NOMO-1 treated with dmso at 0.1 percent for 144 hours (cell line): ENCODE data around the gene TDRD7.

Experiments
- DNase-seq: peaks from one replicate; lab custom pipeline; 2025; ENCODE audit not compliant: unreplicated experiment; lab: John Stamatoyannopoulos, UW

Gene TDRD7

DNA sequence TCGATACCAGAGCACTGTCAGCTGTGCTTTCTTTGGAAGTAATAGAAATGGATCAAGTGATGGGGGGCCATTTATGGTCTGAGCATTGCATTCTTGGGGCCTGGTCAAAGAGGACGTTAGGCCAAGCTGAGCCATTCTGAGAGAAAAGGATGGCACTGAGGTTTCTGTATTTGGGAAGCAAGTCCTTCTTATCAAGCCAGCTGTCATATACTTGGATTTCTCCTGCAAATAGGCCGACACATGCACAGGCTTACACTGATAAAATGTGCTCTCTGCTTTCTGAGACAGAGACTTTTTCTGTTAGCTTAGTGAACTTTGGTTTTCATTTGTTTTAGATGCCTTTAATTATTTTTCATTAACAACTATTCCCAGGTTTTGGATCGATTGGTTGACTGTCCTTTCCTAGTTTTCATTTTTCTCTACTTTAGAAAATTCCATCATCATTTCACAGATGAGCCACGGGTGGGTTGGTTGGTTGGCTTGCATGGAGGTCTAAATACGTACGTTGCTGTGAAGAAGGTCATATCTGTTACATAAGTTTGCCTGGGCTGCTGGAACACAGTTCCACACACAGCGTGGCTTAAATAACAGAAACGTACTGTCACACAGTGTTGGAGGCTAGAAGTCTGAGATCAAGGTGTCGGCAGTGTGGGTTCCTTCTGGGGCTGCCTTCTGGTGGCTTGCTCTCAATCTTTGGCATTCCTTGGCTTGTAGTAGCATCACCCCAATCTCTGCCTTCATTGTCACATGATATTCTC lies 109.9 kb downstream of the TDRD7 start:
- no peak for DNase-seq

DNA sequence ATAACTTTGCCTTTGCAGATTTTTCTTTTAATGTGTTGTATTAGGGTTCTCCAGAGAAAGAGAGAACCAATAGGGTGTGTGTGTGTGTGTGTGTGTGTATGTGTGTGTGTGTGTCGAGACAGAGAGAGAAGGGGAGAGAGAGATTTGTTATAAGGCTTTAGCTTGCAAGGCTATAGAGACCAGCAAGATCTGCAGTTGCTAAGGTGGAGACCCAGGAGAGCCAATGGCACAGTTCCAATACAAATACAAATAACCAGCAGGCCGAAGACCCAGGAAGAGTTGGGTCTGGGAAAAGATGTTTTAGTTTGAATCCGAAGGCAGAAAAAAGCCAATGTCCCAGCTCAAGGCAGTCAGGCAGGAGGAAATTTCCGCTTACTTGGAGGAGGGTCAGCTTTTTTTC lies 112.5 kb downstream of the TDRD7 start:
- DNase-seq = no peak

GRCh38 chr9:97525451-97525850 lies 113.6 kb downstream of the TDRD7 start:
- no peak for DNase-seq

GRCh38 chr9:97526895-97527575 lies 115.1 kb downstream of the TDRD7 start:
- no peak for DNase-seq

GRCh38 chr9:97527626-97528528 lies 116.0 kb downstream of the TDRD7 start:
- DNase-seq = no peak

DNA sequence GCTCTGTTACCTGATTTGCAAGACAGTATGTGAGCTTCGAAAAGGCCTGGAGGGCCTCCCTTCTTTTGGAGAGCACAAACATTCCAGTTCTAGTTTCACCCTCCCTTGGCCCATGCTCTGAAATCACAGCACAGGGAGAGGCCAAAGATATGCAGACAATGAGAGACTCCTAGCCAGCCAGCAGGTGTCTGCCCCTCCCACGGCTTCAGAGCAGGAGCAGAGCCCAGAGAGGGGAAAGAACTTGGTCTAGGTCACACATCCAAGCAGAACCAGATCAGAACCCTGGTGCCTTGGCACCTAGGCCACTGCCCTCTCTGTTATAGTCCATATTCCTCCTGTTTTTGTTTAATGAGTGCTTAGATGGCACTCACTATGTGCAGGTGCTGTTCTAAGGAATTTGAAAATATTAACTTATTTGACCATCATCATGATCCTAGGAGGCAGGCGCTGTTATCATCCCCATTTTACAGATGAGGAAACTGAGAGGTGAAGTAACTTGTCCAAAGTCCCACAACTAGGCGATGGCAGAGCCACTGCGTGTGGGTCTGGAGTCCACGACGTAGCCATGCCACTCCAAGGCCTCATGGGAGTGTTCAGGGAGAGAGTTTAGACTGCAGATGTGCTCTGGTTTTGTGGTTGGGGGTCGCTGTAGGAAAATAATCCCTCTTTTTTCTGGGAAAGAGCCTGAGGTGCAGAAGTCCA lies 116.8 kb downstream of the TDRD7 start:
- no peak for DNase-seq

GRCh38 chr9:97529363-97530076 lies 117.6 kb downstream of the TDRD7 start:
- no peak for DNase-seq

DNA sequence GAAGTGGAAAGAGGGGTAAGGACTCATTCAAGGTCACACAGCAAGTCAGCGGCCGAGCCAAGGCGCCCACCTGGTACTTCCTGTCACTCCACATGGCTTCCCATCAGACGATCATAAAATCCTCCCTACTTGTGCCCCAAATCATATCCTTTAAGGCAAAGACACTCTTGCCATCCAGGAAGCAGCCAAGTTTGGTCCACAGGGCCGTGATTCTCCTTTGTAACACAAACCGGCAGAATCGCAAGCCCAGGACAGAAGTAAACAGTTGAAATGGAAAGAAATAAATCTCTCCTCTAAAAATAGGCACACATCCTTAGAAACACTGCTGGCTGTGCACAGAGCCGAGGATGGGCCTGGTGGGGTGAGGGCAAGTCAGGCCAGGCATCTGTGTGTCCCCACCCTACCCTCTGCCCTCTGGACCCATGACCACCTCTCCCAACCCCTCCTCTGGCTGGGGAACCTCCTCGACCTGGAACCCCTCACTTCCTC lies 120.0 kb downstream of the TDRD7 start:
- no peak for DNase-seq

GRCh38 chr9:97534185-97534584 lies 122.3 kb downstream of the TDRD7 start:
- DNase-seq = no peak

DNA sequence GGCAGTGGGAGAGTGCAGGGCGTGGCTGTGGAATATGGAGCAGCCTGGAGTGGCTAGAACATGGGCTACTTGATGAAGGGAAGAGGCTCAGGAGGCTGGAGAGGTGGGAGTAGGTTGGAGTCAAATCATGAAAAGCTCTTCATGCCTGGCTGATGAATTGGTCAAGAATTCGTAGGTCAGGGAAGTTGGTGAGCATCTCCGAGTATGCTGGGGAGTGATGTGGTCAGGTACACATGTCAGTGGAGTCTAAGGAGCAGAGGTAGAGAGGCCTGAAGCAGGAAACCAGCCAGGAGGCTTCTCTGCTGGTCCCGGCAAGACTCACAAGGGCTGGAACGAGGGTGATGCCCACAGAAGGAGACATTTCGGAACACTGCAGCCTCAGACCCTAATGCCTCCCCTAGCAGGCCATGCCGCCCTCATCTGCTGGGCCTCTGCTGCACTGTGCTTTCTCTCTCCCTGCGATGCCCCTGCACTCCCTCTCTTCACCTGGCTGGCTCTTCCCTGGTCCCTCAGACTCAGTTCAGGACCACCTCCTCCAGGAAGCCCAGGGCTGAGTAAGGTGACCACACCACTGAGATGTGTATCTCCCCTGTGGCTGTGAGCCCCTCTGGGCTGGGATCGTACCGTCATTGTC lies 123.2 kb downstream of the TDRD7 start:
- DNase-seq = no peak

DNA sequence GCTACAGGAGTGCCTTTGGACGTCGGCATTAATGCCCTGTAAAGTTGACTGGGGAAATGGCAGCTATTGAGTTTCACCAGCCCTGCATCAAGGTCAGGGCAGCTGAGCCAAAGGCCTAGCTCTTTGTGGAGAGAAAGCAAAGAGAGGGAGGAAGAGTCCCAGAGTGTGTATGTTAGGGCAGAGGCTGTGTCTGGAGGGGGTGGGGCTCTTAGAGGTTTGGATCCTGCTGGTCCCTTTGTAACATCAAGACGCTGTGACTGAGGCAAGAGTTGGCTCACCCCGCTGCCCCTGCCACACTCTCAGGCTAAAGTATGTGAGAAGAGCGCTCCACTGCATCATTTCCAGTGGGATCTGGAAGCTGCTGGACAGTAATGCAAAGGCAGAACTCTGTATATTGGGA lies 123.9 kb downstream of the TDRD7 start:
- DNase-seq = no peak

DNA sequence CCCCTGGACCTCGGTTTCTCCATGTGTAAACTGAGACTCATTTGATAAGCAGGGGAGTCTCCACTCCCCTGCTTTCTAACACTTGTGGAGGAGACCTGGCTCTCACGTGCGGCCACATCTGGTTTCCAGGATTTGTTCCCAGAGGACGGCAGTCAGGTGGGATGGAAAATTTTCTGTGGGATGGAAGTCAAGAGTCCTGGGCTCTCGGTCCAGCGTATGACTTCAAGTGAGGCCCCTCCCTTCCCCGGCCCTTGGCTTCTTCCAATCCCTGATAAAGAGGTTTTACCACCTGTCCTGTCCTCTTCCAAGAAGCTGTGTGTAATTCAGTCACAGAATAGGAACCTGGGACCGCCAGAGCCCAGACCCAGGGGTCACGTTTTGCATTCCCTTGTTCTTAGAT lies 124.6 kb downstream of the TDRD7 start:
- DNase-seq = no peak

GRCh38 chr9:97543561-97543960 lies 131.7 kb downstream of the TDRD7 start:
- DNase-seq = no peak

- DNase-seq = no peak
Measured at GRCh38 chr9:97545486-97545885, 133.6 kb downstream of the TDRD7 start.
